GM12872 (cell line): ENCODE data around the gene RBM19.

Experiments
- CTCF ChIP-seq: IDR thresholded peaks from 3 replicates; pipeline ENCODE4 v1.5.1; 2011; ENCODE audit warnings: low read depth, mild to moderate bottlenecking, low read length, moderate library complexity; ENCODE audit not compliant: insufficient read depth

Gene RBM19

DNA sequence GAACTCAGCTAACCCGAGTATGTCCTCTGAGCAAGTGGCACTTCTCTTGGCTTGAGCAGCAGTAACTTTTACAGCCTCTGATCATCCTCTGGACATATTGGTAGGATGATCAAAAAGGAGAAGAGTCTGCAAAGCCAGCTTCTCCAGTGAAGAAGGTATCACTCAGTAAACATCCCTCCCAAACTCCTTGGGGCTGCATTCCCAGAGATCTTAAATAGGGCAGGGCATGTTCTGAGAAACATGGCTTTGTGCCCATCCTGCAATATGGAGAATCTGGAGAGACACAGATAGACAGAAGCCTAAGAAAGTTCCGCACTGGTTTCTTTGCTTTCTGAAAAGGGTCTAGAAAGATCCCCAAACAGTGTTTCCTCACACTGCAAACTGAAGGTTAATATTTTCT, 65.4 kb downstream of the RBM19 start:
- no peak for TF ChIP-seq CTCF

DNA sequence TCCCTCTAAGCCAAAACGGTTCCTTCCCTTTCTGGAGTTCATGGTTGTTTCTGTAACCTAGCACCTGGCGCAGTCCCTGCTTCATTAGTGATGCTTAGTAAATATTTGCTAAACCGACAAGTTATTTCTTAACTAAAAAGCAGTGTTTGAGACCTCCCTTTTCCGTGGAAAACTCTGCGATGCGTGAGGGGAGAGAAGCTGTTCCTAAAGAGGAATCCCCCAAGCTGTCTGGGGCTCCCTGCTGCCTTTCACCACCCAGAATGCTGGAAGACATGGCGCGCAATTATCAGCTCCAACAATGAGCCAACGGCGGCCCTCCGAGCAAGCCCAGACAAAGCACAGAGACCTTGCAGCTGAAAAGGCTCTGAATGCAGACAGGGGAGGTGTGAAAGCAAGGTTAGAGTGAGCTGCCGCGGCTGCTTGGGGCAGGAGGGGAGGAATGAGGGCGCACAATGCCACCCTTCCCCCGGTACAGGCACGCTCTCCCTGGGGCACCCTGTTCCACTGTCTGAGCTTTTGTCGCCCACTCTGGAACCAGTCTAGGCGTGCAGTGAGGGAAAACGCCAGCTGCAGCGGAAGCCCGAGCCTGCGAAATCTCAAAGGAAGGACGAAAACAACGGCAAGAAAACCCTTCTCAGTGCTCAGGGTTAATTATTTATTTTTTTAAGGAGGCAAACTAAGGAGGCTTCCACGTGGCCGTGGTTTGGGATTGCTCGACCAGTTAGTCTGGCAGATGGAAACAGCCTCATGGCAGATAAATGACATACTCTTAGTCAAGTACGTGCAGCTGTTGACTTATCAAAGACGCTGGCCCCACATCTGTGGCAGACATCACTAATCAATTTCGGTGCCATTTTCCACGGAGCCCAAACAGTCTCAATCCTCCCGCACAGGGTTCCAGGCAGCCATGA, 66.3 kb downstream of the RBM19 start:
- TF ChIP-seq CTCF, result no peak

DNA sequence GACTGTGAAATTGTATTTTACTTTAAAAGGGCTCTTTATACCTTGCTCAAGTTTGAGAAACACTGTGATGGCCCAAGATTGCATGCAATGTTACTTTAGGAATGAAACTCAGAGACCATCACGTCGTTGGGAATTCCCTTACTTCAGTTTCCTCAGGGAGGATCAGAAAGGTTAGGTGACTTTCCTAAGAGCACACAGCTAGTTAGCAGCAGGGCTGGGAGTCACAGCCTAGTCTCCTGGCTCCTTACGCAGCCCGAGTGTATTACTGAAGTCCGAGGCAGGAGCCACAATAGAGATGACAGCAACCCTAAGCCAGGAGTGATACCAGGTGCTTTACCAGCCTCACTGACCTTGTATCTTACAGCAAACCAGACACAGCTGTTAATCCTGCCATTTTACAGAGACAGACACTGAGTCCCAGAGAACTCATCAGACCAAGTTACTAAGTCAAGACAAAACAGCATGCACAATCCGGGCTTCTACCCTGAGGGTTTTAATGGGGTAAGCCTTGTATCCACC, 67.0 kb downstream of the RBM19 start:
- TF ChIP-seq CTCF, result no peak

GRCh38 chr12:113898466-113898865, 67.7 kb downstream of the RBM19 start:
- TF ChIP-seq CTCF, result no peak

DNA sequence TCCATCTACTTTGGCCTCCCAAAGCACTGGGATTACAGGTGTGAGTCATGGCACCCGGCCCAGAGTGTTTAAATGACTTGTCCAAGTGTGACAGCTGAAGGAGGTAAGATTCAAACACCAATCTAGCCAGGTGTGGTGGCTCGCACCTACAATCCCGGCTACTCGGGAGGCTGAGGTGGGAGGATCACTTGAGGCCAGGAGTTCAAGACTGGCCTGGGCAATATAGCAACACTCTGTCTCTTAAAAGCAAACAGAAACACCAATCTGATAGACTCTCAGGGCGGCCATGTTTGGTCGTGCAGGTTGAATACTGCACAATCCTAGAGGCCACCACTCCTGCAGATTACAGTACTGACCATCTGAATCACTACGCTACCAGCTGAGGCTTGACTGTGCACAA, 68.7 kb downstream of the RBM19 start:
- TF ChIP-seq CTCF, result no peak

GRCh38 chr12:113896841-113897240, 69.3 kb downstream of the RBM19 start:
- TF ChIP-seq CTCF, result no peak

DNA sequence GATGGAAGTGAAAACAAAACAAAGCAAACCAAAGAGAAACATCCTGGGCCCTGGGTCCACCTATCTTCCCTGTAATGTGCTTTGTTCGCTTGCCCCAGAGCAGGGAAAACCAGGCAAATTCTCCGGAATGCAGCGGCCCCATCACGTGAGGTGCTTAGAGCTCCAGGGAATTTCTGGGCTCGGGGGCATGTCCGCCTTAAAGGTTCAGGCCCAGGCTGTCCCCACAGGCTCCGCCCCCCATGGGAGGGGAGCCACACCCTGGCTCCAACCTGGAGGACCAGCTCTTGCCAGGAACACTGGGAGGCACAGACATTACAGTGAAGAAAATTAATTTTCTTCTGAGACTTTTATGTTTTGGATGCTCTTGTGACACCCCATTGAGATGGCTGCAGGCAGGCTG, 69.9 kb downstream of the RBM19 start:
- no peak for TF ChIP-seq CTCF
